A673 (cell line): ENCODE data around the gene ANGPTL2. TPM values are rescaled to one million over a fixed set of nuclear protein-coding genes. Genes with fewer than 3 reads are reported as not detected.

Experiments used
- BruUV-seq: library from RNA; stranded (reverse); fragments of 400-500 nt; replicated peaks from 2 replicates; lab custom pipeline; 2021; lab: Mats Ljungman, UMichigan
- CTCF ChIA-PET: fragments of 300-600 bp; sonication (Branson Sonifier 250); formaldehyde crosslinking; loops from one replicate; lab custom pipeline; 2022; ENCODE audit warnings: antibody characterized with exemption; lab: Charles Lee
- POLR2A ChIA-PET: fragments of 300-600 bp; sonication (Branson Sonifier 250); formaldehyde crosslinking; loops from one replicate; lab custom pipeline; 2022; ENCODE audit warnings: antibody characterized with exemption; ENCODE audit not compliant: low non-redundant PET; lab: Charles Lee
- DNase-seq: peaks from one replicate; pipeline ENCODE4 v3.0.0-alpha.2; 2015; ENCODE audit warnings: low spot score
- H3K27ac ChIP-seq: fragments of 200-600 bp; sonication (generic); 2 replicates; pipeline ENCODE4 v1.5.1; 2016; ENCODE audit warnings: mixed run types, low read depth, mild to moderate bottlenecking, mixed read lengths, antibody characterized with exemption, low read length; ENCODE audit not compliant: poor library complexity, severe bottlenecking
- H3K27me3 ChIP-seq: fragments of 200-600 bp; sonication (generic); replicated peaks from 2 replicates; pipeline ENCODE4 v1.6.1; 2017; ENCODE audit warnings: mixed run types, low read depth, mild to moderate bottlenecking, mixed read lengths, antibody characterized with exemption, low read length; ENCODE audit not compliant: insufficient read depth, poor library complexity
- H3K36me3 ChIP-seq: fragments of 200-600 bp; sonication (generic); 2 replicates; pipeline ENCODE4 v1.6.1; 2016; ENCODE audit warnings: mixed run types, mild to moderate bottlenecking, mixed read lengths, antibody characterized with exemption, low read length; ENCODE audit not compliant: insufficient read depth, poor library complexity, severe bottlenecking
- H3K4me1 ChIP-seq: fragments of 200-600 bp; sonication (generic); 2 replicates; pipeline ENCODE4 v1.6.1; 2017; ENCODE audit warnings: mixed run types, mild to moderate bottlenecking, mixed read lengths, antibody characterized with exemption, low read length; ENCODE audit not compliant: insufficient read depth, poor library complexity, severe bottlenecking
- H3K4me3 ChIP-seq: fragments of 200-600 bp; sonication (generic); 2 replicates; pipeline ENCODE4 v1.5.1; 2016; ENCODE audit warnings: low read depth, mixed run types, mild to moderate bottlenecking, mixed read lengths, low read length; ENCODE audit not compliant: poor library complexity, severe bottlenecking
- H3K9me3 ChIP-seq: fragments of 200-600 bp; sonication (generic); 2 replicates; pipeline ENCODE4 v1.6.1; 2016; ENCODE audit warnings: mixed run types, low read depth, mild to moderate bottlenecking, mixed read lengths, antibody characterized with exemption, low read length; ENCODE audit not compliant: poor library complexity, severe bottlenecking
- EZH2 ChIP-seq: fragments of 200-600 bp; sonication (generic); IDR thresholded peaks from 2 replicates; pipeline ENCODE4 v1.6.1; 2017; ENCODE audit warnings: borderline replicate concordance, low read depth, mild to moderate bottlenecking, mixed read lengths, antibody characterized with exemption, low read length; ENCODE audit not compliant: poor library complexity, severe bottlenecking
- intact Hi-C: fragments of 100-400 bp; cut with micrococcal nuclease; formaldehyde crosslinking; loops from one replicate; pipeline ENCODE4 v1.10.0; 2022; ENCODE audit not compliant: unreplicated experiment
- total RNA-seq: library from RNA; stranded (reverse); gene quantifications from 2 replicates; pipeline ENCODE4 v1.2.3, GENCODE V29; 2021
- TF ChIP-seq, protein P1 (sequence below): fragments of 300-800, 200-600 bp; sonication (generic); conservative IDR thresholded peaks from 2 replicates; pipeline ENCODE4 v1.5.1; 2017; ENCODE audit warnings: low read depth, mild to moderate bottlenecking, antibody characterized with exemption, low read length, moderate library complexity, mixed read lengths

ANGPTL2 gene
- total RNA-seq, 1 experiment from 2014 or later, result 2.5 TPM

GRCh38 chr9:127090341-127090985 is 32.0 kb downstream of the ANGPTL2 start:
- POLR2A ChIA-PET, result no interaction called here
- CTCF ChIA-PET, result no interaction called here
- no peak overlapping the region for H3K27ac ChIP-seq
- no peak overlapping the region for H3K4me3 ChIP-seq
- DNase-seq, result no peak
- TF ChIP-seq, protein P1, sequence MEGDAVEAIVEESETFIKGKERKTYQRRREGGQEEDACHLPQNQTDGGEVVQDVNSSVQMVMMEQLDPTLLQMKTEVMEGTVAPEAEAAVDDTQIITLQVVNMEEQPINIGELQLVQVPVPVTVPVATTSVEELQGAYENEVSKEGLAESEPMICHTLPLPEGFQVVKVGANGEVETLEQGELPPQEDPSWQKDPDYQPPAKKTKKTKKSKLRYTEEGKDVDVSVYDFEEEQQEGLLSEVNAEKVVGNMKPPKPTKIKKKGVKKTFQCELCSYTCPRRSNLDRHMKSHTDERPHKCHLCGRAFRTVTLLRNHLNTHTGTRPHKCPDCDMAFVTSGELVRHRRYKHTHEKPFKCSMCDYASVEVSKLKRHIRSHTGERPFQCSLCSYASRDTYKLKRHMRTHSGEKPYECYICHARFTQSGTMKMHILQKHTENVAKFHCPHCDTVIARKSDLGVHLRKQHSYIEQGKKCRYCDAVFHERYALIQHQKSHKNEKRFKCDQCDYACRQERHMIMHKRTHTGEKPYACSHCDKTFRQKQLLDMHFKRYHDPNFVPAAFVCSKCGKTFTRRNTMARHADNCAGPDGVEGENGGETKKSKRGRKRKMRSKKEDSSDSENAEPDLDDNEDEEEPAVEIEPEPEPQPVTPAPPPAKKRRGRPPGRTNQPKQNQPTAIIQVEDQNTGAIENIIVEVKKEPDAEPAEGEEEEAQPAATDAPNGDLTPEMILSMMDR, result no peak
- TF ChIP-seq EZH2, result no peak
- H3K36me3 ChIP-seq, result no peaks in the 10 kb centered on the region
- no TSS peak for BruUV-seq
- H3K9me3 ChIP-seq, result no peaks in the 10 kb centered on the region
- H3K4me1 ChIP-seq, result no peaks in the 10 kb centered on the region
- intact Hi-C loops, result no loop called here
- H3K27me3 ChIP-seq, result no peaks in the 10 kb centered on the region

DNA sequence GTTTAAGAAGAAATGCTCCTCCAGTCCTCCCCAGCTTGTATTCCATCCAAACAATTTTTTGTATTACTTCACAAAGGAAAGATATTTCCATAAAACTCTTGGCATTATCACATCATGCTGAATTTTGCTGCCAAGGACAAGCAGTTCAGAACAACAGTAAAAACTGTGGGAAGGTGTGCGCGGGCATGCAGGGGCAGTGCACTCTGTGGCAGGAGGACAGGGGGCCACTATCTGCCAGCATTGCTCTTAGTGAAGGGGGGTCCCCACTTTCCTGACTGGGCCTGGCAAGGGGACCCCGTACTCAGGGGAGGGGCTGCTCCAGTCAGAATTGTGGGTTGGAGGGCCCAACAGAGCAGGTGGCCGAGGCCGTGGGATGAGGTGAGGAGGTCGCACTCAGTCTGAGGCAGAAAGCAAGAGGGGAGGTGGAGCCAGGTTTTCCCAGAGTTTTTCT is 32.8 kb downstream of the ANGPTL2 start:
- intact Hi-C loops, result no loop called here
- Histone ChIP-seq H3K36me3 (no peaks in the 10 kb centered on the region), H3K27ac (no peak overlapping the region), H3K4me1 (no peaks in the 10 kb centered on the region), H3K9me3 (no peaks in the 10 kb centered on the region), H3K27me3 (no peaks in the 10 kb centered on the region), H3K4me3 (no peak overlapping the region)
- no TSS peak for BruUV-seq
- no peak for DNase-seq
- POLR2A ChIA-PET, result interaction anchor here (0.5 kb wide), 1 partner anchor 1186 kb away, joined by 6 read pairs; no protein-coding TSS in a partner anchor
- CTCF ChIA-PET, result no interaction called here
- TF ChIP-seq, protein P1, result no peak
- no peak for TF ChIP-seq EZH2

GRCh38 chr9:127088724-127089615 is 33.5 kb downstream of the ANGPTL2 start:
- ChIA-PET CTCF (no interaction called here), POLR2A (interaction anchor here (0.5 kb wide), 1 partner anchor 1185 kb away, joined by 6 read pairs; no protein-coding TSS in a partner anchor)
- H3K27me3 ChIP-seq, result no peaks in the 10 kb centered on the region
- H3K4me1 ChIP-seq, result no peaks in the 10 kb centered on the region
- no peak overlapping the region for H3K4me3 ChIP-seq
- H3K9me3 ChIP-seq, result no peaks in the 10 kb centered on the region
- no peak for DNase-seq
- BruUV-seq, result no TSS peak
- TF ChIP-seq EZH2, result no peak
- TF ChIP-seq, protein P1, result no peak
- H3K27ac ChIP-seq, result no peak overlapping the region
- H3K36me3 ChIP-seq, result no peaks in the 10 kb centered on the region
- intact Hi-C loops, result no loop called here
